Tibial nerve (tissue), 3 donors: Measurements from ENCODE around the gene PNPLA5.

Source experiments
- POLR2A ChIP-seq, 2 donors: fragments of 450-650 bp; IDR thresholded peaks; one replicate each; pipeline ENCODE4 v1.6.1; 2017; ENCODE audit warnings: antibody characterized with exemption in 2 of 2, mild to moderate bottlenecking in 2 of 2, moderate library complexity in 2 of 2
- TF ChIP-seq, protein P1 (sequence below), 5 experiments: fragments of 200-600 bp in 3 of 5; fragments of 450-650 bp in 2 of 5; sonication (generic) in 3 of 5; IDR thresholded peaks; one replicate each; pipeline ENCODE4 v1.5.1; 2016 to 2019; ENCODE audit warnings: antibody characterized with exemption in 5 of 5, mild to moderate bottlenecking in 3 of 5, moderate library complexity in 2 of 5

DNA sequence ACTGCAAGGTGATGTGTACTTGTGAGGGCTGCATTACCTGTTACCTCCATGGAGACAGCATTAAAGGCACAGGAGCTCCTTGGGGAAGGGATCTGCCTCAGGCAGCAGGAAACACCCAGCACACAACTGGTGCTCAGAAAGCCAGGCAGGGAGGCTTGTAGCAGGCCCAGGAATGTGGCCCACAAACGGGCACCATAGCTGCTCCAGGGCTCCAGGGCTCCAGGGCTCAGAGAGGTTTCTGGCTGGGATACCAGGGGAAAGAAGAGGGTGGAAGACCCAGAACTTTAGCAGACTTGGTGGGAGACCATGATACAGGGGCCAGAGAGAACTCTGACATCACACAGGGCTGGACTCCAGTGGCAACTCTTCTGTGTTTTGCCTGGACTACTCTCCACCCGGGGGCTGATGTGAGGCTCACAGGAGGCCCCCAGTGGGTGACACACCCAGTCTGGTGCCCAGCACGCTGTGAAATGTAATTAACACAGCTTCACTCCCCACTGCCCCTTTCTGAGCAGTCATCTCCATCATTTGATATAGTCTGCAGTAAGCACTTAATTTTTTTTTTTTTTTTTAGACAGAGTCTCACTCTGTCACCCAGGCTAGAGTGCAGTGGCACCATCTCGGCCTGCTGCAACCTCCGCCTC is 14.8 kb downstream of the PNPLA5 start:
- TF ChIP-seq, protein P1, sequence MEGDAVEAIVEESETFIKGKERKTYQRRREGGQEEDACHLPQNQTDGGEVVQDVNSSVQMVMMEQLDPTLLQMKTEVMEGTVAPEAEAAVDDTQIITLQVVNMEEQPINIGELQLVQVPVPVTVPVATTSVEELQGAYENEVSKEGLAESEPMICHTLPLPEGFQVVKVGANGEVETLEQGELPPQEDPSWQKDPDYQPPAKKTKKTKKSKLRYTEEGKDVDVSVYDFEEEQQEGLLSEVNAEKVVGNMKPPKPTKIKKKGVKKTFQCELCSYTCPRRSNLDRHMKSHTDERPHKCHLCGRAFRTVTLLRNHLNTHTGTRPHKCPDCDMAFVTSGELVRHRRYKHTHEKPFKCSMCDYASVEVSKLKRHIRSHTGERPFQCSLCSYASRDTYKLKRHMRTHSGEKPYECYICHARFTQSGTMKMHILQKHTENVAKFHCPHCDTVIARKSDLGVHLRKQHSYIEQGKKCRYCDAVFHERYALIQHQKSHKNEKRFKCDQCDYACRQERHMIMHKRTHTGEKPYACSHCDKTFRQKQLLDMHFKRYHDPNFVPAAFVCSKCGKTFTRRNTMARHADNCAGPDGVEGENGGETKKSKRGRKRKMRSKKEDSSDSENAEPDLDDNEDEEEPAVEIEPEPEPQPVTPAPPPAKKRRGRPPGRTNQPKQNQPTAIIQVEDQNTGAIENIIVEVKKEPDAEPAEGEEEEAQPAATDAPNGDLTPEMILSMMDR (IDR thresholded peaks at IDR 0.05): no peak
- no peak for TF ChIP-seq POLR2A (IDR thresholded peaks at IDR 0.05)
